H9 (cell line): ENCODE results near the gene FARS2. TPM values are rescaled to one million over a fixed set of nuclear protein-coding genes. Genes with fewer than 3 reads are reported as not detected.
A peak's percentile ranks its signal among the peaks of the same experiment; 100 is the strongest.

Experiments
- DNase-seq: peaks from one replicate; pipeline ENCODE4 v3.0.0-alpha.2; 2017
- H2AFZ ChIP-seq: one replicate; pipeline ENCODE4 v1.6.1; 2013; ENCODE audit warnings: mild to moderate bottlenecking, low read length, control low read depth, moderate library complexity
- H2AK5ac ChIP-seq: 2 replicates; pipeline ENCODE4 v1.6.1; 2013; ENCODE audit warnings: low read length, control low read depth, mixed read lengths; ENCODE audit not compliant: insufficient read length
- H2BK120ac ChIP-seq: one replicate; pipeline ENCODE4 v1.6.1; 2013; ENCODE audit warnings: low read depth, mild to moderate bottlenecking, low read length, control low read depth, inconsistent platforms; ENCODE audit not compliant: poor library complexity, severe bottlenecking
- H2BK12ac ChIP-seq: 2 replicates; pipeline ENCODE4 v1.6.1; 2013; ENCODE audit warnings: low read length, control low read depth, mixed read lengths, low read depth; ENCODE audit not compliant: insufficient read length
- H2BK15ac ChIP-seq: 2 replicates; pipeline ENCODE4 v1.6.1; 2013; ENCODE audit warnings: low read depth, low read length, control low read depth
- H2BK20ac ChIP-seq: one replicate; pipeline ENCODE4 v1.6.1; 2013; ENCODE audit warnings: low read depth, mild to moderate bottlenecking, low read length, control low read depth, inconsistent platforms; ENCODE audit not compliant: poor library complexity, severe bottlenecking
- H2BK5ac ChIP-seq: 2 replicates; pipeline ENCODE4 v1.6.1; 2013; ENCODE audit warnings: low read length, control low read depth, mixed read lengths; ENCODE audit not compliant: insufficient read length
- H3K14ac ChIP-seq: 2 replicates; pipeline ENCODE4 v1.6.1; 2013; ENCODE audit warnings: low read length, control low read depth; ENCODE audit not compliant: insufficient read depth
- H3K18ac ChIP-seq: 2 replicates; pipeline ENCODE4 v1.6.1; 2013; ENCODE audit warnings: low read depth, mild to moderate bottlenecking, mixed read lengths, low read length, control low read depth; ENCODE audit not compliant: insufficient read length
- H3K23ac ChIP-seq: 2 replicates; pipeline ENCODE4 v1.6.1; 2013; ENCODE audit warnings: low read length, control low read depth, mixed read lengths, low read depth; ENCODE audit not compliant: insufficient read length
- H3K23me2 ChIP-seq: 2 replicates; pipeline ENCODE4 v1.6.1; 2013; ENCODE audit warnings: low read depth, mild to moderate bottlenecking, mixed read lengths, low read length, control low read depth; ENCODE audit not compliant: insufficient read length, poor library complexity, severe bottlenecking
- H3K27ac ChIP-seq: 2 replicates; pipeline ENCODE4 v1.5.1; 2013; ENCODE audit warnings: low read length, control low read depth, mixed read lengths, low read depth; ENCODE audit not compliant: insufficient read length
- H3K27me3 ChIP-seq: 2 replicates; pipeline ENCODE4 v1.6.1; 2013; ENCODE audit warnings: low read length, control low read depth, inconsistent platforms; ENCODE audit not compliant: insufficient read depth
- H3K4ac ChIP-seq: 2 replicates; pipeline ENCODE4 v1.6.1; 2013; ENCODE audit warnings: low read depth, mild to moderate bottlenecking, control low read depth, inconsistent platforms, low read length, moderate library complexity
- H3K4me1 ChIP-seq: 2 replicates; pipeline ENCODE4 v1.6.1; 2013; ENCODE audit warnings: low read length, control low read depth, inconsistent platforms; ENCODE audit not compliant: insufficient read depth
- H3K4me2 ChIP-seq: 2 replicates; pipeline ENCODE4 v1.6.1; 2013; ENCODE audit warnings: low read length, control low read depth, mixed read lengths; ENCODE audit not compliant: insufficient read length, insufficient read depth
- H3K56ac ChIP-seq: 2 replicates; pipeline ENCODE4 v1.6.1; 2013; ENCODE audit warnings: low read depth, mild to moderate bottlenecking, mixed read lengths, low read length, control low read depth; ENCODE audit not compliant: insufficient read length
- H3K79me1 ChIP-seq: 2 replicates; pipeline ENCODE4 v1.6.1; 2013; ENCODE audit warnings: low read depth, mild to moderate bottlenecking, moderate library complexity, low read length, control low read depth, inconsistent platforms; ENCODE audit not compliant: insufficient read depth, poor library complexity, severe bottlenecking
- H3K79me2 ChIP-seq: 2 replicates; pipeline ENCODE4 v1.6.1; 2013; ENCODE audit warnings: low read length, control low read depth, inconsistent platforms; ENCODE audit not compliant: insufficient read depth
- H3K9ac ChIP-seq: 2 replicates; pipeline ENCODE4 v1.6.1; 2013; ENCODE audit warnings: low read length, control low read depth, mixed read lengths; ENCODE audit not compliant: insufficient read length; ENCODE audit errors: extremely low read depth
- H3K9me3 ChIP-seq: one replicate; pipeline ENCODE4 v1.6.1; 2013; ENCODE audit warnings: low read depth, low read length, inconsistent platforms; ENCODE audit not compliant: control insufficient read depth
- H3T11ph ChIP-seq: one replicate; pipeline ENCODE4 v1.6.1; 2013; ENCODE audit warnings: mild to moderate bottlenecking, low read length, control low read depth, inconsistent platforms
- H4K20me1 ChIP-seq: one replicate; pipeline ENCODE4 v1.6.1; 2013; ENCODE audit not compliant: control insufficient read depth, insufficient read length, insufficient read depth
- H4K5ac ChIP-seq: 2 replicates; pipeline ENCODE4 v1.6.1; 2013; ENCODE audit warnings: low read depth, mild to moderate bottlenecking, mixed read lengths, low read length, control low read depth; ENCODE audit not compliant: insufficient read length
- H4K8ac ChIP-seq: replicated peaks from 2 replicates; pipeline ENCODE4 v1.6.1; 2013; ENCODE audit warnings: low read length, control low read depth, mixed read lengths, low read depth; ENCODE audit not compliant: insufficient read length
- H4K91ac ChIP-seq: 2 replicates; pipeline ENCODE4 v1.6.1; 2013; ENCODE audit warnings: low read depth, mild to moderate bottlenecking, moderate library complexity, mixed read lengths, low read length, control low read depth; ENCODE audit not compliant: insufficient read length
- H3K27ac Mint-ChIP-seq, 3 experiments: 2 replicates in 2 of 3; 3 replicates in 1 of 3; pipeline ENCODE4 v1.8.0; 2020 to 2021; ENCODE audit warnings: mixed read lengths in 3 of 3, mild to moderate bottlenecking in 1 of 3, moderate library complexity in 1 of 3
- H3K27me3 Mint-ChIP-seq: 2 replicates; pipeline ENCODE4 v1.8.0; 2021; ENCODE audit warnings: low read depth, mild to moderate bottlenecking, moderate library complexity, mixed read lengths
- H3K36me3 Mint-ChIP-seq, 3 experiments: 2 replicates in 2 of 3; 3 replicates in 1 of 3; pipeline ENCODE4 v1.8.0; 2020 to 2021; ENCODE audit warnings: low read depth in 3 of 3, mixed read lengths in 3 of 3; ENCODE audit not compliant: insufficient read depth in 1 of 3
- H3K4me1 Mint-ChIP-seq, 2 experiments: 2 replicates each; pipeline ENCODE4 v1.8.0; 2020; ENCODE audit warnings: mixed read lengths in 2 of 2
- H3K4me3 Mint-ChIP-seq, 2 experiments: 2 replicates in 1 of 2; 3 replicates in 1 of 2; pipeline ENCODE4 v1.8.0; 2020 to 2021; ENCODE audit warnings: mild to moderate bottlenecking in 2 of 2, mixed read lengths in 2 of 2, moderate library complexity in 1 of 2
- H3K9me3 Mint-ChIP-seq, 2 experiments: 2 replicates in 1 of 2; 3 replicates in 1 of 2; pipeline ENCODE4 v1.8.0; 2020; ENCODE audit warnings: mild to moderate bottlenecking in 2 of 2, mixed read lengths in 2 of 2, moderate library complexity in 1 of 2
- WGBS: extraction: QIAGEN DNeasy Blood & Tissue Kit; methylation state at CpG from one replicate; pipeline ENCODE4 v1.1.7; 2013; ENCODE audit warnings: missing lambda C conversion rate, low lambda C conversion rate, mixed read lengths; ENCODE audit not compliant: insufficient read length; ENCODE audit errors: extremely low coverage; 5-methylcytosine and 5-hydroxymethylcytosine counted together
- total RNA-seq: library from RNA; stranded (reverse); gene quantifications from 2 replicates; pipeline ENCODE4 v1.2.1, GENCODE V29; 2021
- TF ChIP-seq, protein P1 (sequence below): fragments of 200-600 bp; sonication (generic); conservative IDR thresholded peaks from 3 replicates; pipeline ENCODE4 v1.8.0; 2021; ENCODE audit warnings: antibody characterized with exemption, mild to moderate bottlenecking

The FARS2 gene
- total RNA-seq, 1 experiment from 2014 or later = 8.5 TPM

DNA sequence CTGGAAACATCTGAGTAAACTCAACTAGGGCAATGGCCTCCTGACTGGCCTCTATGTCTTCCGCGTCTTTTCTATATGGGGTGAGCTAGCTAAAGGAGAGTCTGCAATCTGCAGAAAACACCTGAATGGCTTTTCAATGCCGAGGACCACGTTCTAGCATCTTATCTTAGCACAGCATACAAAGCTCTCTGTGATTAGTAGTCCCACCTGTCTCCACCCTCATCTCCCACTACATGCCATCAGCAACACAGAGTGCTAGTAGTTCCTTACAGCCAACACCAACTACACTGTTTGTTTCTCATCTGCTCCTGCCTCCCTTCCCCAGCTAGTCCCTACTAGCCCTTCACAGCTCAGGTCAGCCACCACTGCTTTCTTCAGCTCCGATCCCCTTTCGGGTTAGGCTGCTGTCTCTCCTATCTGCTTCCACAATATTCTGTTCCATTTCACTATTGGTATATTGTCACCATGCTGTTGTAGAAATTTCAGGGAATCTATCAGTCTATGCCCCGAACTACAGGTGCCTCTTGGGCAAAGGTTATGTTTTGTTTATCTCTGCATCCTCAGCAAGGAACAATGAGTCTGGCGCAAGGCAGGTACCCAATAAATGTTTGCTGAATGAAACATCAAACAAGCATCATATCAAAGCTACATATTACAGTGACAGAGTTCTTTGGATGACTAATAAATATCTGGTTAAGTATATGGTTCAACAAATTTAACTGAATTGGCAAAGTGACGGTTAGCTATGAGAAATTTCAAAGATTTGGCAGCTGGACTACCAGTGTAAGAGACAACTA, 12.8 kb upstream of the FARS2 start:
- Histone ChIP-seq H3K4me2 (no peak overlapping the region), H3K9me3 (no peaks in the 10 kb centered on the region), H2AK5ac (no peak overlapping the region), H3K23ac (no peak overlapping the region), H4K91ac (no peak overlapping the region), H4K20me1 (peaks cover 3% of the 10 kb centered on the region), H2BK5ac (no peak overlapping the region), H3K14ac (no peak overlapping the region), H3K27me3 (no peaks in the 10 kb centered on the region), H3K4me1 (no peaks in the 10 kb centered on the region), H3K79me1 (peaks cover 6% of the 10 kb centered on the region), H2BK120ac (no peak overlapping the region), H2AFZ (no peak overlapping the region), H3K18ac (no peak overlapping the region), H3K79me2 (no peaks in the 10 kb centered on the region), H3K23me2 (no peaks in the 10 kb centered on the region), H3K56ac (no peak overlapping the region), H4K5ac (no peak overlapping the region), H4K8ac (no peak overlapping the region), H3K27ac (no peak overlapping the region), H2BK15ac (no peak overlapping the region), H3K4ac (no peak overlapping the region), H2BK20ac (no peak overlapping the region), H3K9ac (no peak overlapping the region), H3T11ph (no peak overlapping the region), H2BK12ac (no peak overlapping the region)
- H3K36me3 Mint-ChIP-seq = peaks cover 17 to 18% (median 17%) of the 10 kb centered on the region in 3 experiments
- WGBS = no CpG with 5 or more reads among the region's 9 CpGs
- H3K4me1 Mint-ChIP-seq = peaks cover 6% of the 10 kb centered on the region in 2 experiments
- TF ChIP-seq, protein P1, sequence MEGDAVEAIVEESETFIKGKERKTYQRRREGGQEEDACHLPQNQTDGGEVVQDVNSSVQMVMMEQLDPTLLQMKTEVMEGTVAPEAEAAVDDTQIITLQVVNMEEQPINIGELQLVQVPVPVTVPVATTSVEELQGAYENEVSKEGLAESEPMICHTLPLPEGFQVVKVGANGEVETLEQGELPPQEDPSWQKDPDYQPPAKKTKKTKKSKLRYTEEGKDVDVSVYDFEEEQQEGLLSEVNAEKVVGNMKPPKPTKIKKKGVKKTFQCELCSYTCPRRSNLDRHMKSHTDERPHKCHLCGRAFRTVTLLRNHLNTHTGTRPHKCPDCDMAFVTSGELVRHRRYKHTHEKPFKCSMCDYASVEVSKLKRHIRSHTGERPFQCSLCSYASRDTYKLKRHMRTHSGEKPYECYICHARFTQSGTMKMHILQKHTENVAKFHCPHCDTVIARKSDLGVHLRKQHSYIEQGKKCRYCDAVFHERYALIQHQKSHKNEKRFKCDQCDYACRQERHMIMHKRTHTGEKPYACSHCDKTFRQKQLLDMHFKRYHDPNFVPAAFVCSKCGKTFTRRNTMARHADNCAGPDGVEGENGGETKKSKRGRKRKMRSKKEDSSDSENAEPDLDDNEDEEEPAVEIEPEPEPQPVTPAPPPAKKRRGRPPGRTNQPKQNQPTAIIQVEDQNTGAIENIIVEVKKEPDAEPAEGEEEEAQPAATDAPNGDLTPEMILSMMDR = no peak
- H3K9me3 Mint-ChIP-seq = peaks cover 0 to 4% of the 10 kb centered on the region in 2 experiments; a peak in 2 of 5 replicates
- no peak overlapping the region for H3K4me3 Mint-ChIP-seq
- H3K27me3 Mint-ChIP-seq = no peaks in the 10 kb centered on the region
- H3K27ac Mint-ChIP-seq = peak overlapping the region in 1 of 3 experiments; percentile 6; a peak in 2 of 7 replicates
- DNase-seq = no peak
